ENCODE data around the gene SIRT7. TPM values are rescaled to one million over a fixed set of nuclear protein-coding genes. Genes with fewer than 3 reads are reported as not detected.
A peak's percentile ranks its signal among the peaks of the same experiment; 100 is the strongest.

The SIRT7 gene
- total RNA-seq, 1 experiment from 2014 or later: 78.3 TPM

DNA sequence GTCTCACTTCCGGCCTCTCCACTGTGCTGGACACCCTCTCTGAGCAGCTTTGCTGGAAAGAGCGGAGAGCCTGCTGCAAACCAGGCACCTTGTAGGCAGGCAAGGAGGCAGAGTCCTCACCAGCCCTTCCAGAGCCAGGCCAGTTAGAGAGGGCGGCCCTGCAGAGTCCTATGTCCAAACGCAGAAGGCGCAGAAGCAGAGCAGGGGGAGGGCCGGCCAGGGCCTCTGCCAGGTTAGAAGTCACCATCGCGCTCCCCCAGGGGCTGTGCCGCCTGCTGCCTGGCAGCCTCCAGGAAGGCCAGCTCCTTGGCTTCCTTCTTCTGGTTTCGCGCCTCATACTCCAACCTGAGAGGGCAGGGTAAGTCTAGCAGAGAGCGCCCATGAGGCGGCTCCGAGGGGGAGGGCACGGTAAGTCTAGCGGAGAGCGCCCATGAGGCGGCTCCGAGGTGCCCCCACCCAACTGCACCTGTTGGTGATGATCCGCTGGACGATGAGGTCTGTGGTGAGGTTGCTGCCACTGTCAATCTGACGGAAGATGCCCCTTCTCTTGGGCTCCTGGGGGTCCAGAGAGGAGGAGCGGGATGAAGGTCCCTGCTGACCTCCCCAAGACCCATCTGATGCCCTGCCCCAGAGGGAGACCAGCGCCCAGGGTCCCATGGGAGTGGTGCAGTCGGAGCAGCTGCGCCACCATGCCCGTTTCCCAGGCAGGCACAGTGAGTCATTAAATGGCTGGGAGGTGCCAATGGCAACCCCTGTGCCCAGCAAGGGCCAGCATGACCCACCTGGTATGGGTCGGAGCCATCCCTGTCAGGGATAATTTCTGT is 13.2 kb downstream of the SIRT7 start:
- no peak overlapping the region for H3K4me3 ChIP-seq
- no peaks in the 10 kb centered on the region for H4K20me1 ChIP-seq (ENCODE audit: insufficient read depth)
- H3K79me2 ChIP-seq (ENCODE audit: low read depth): no peaks in the 10 kb centered on the region
- H2AFZ ChIP-seq: no peak overlapping the region
- DNase-seq: no peak
- no peaks in the 10 kb centered on the region for H3K27me3 ChIP-seq (ENCODE audit: insufficient read depth, low read depth)
- ChIA-PET CTCF (no interaction called here), POLR2A (ENCODE audit: unreplicated experiment) (no interaction called here)
- no TSS peak for BruUV-seq (replicated peaks)
- TF ChIP-seq, protein P1, sequence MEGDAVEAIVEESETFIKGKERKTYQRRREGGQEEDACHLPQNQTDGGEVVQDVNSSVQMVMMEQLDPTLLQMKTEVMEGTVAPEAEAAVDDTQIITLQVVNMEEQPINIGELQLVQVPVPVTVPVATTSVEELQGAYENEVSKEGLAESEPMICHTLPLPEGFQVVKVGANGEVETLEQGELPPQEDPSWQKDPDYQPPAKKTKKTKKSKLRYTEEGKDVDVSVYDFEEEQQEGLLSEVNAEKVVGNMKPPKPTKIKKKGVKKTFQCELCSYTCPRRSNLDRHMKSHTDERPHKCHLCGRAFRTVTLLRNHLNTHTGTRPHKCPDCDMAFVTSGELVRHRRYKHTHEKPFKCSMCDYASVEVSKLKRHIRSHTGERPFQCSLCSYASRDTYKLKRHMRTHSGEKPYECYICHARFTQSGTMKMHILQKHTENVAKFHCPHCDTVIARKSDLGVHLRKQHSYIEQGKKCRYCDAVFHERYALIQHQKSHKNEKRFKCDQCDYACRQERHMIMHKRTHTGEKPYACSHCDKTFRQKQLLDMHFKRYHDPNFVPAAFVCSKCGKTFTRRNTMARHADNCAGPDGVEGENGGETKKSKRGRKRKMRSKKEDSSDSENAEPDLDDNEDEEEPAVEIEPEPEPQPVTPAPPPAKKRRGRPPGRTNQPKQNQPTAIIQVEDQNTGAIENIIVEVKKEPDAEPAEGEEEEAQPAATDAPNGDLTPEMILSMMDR (conservative IDR thresholded peaks at IDR 0.05): no peak
- no peak for TF ChIP-seq EZH2 (IDR thresholded peaks at IDR 0.05; ENCODE audit: low read depth)
- H3K9me3 ChIP-seq (ENCODE audit: insufficient read depth, low read depth): no peaks in the 10 kb centered on the region
- intact Hi-C loops (cut with micrococcal nuclease; ENCODE audit: unreplicated experiment): no loop called here
- H3K36me3 ChIP-seq (ENCODE audit: low read depth): no peaks in the 10 kb centered on the region
- H3K9me2 ChIP-seq (ENCODE audit: insufficient read depth): no peaks in the 10 kb centered on the region
- no peaks in the 10 kb centered on the region; the same call in 1 of the 2 replicates for H3F3A ChIP-seq (ENCODE audit: insufficient read depth, low read depth)
- no peak overlapping the region for H3K27ac ChIP-seq
- no peak overlapping the region for H3K4me2 ChIP-seq
- H3K4me1 ChIP-seq (replicated peaks; ENCODE audit: insufficient read depth): peaks cover 3% of the 10 kb centered on the region; the same call in 1 of the 2 replicates

DNA sequence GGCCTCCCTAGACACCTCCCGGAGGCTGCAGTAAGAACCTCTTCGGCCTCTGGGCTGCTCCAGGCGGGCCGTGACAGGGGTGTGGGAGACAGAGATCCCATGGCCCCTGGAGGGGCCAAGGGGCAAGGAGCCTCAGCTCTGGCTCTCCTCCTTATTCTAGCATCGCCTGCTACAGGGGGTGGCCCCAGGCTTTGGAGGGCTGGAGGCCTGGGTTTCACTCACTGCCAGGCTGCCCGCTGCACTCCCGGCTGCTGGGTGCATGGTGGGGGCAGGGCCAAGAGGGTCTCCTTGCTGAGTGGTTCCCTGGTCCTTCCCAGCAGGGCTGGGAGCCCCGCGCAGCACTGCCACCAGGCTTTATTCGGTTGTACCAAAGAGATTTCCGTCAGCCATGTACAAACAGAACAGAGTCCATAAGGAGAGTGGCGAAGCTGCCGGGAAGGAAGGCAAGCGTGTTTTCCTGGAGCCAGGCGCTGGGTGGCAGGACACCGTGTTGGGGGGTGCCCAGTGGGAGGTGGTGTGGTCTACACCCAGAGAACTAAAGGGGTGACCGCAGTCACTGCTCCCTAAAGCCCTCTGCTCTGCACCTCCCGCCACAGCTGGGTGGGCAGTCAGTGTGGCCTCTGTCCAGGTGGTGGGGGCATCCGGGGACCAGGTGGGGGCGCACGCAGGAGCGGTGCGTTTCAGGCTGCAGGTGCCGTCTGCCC is 13.9 kb downstream of the SIRT7 start:
- no peaks in the 10 kb centered on the region for H3K9me3 ChIP-seq (ENCODE audit: insufficient read depth, low read depth)
- no peaks in the 10 kb centered on the region for H3K9me2 ChIP-seq (ENCODE audit: insufficient read depth)
- peaks cover 4% of the 10 kb centered on the region; the same call in 1 of the 2 replicates for H3F3A ChIP-seq (ENCODE audit: insufficient read depth, low read depth)
- POLR2A ChIA-PET (ENCODE audit: unreplicated experiment): no interaction called here
- no peaks in the 10 kb centered on the region for H3K27me3 ChIP-seq (ENCODE audit: insufficient read depth, low read depth)
- H3K27ac ChIP-seq: no peak overlapping the region
- H3K36me3 ChIP-seq (ENCODE audit: low read depth): no peaks in the 10 kb centered on the region
- H3K4me3 ChIP-seq: no peak overlapping the region
- TF ChIP-seq EZH2 (IDR thresholded peaks at IDR 0.05; ENCODE audit: low read depth): no peak
- H3K4me2 ChIP-seq: no peak overlapping the region
- peaks cover 9% of the 10 kb centered on the region for H3K4me1 ChIP-seq (replicated peaks; ENCODE audit: insufficient read depth)
- DNase-seq: no peak
- H2AFZ ChIP-seq: no peak overlapping the region
- intact Hi-C loops (cut with micrococcal nuclease; ENCODE audit: unreplicated experiment): no loop called here
- CTCF ChIA-PET: no interaction called here
- no peaks in the 10 kb centered on the region for H3K79me2 ChIP-seq (ENCODE audit: low read depth)
- H4K20me1 ChIP-seq (ENCODE audit: insufficient read depth): no peaks in the 10 kb centered on the region
- BruUV-seq (replicated peaks): TSS peak; percentile 2

DNA sequence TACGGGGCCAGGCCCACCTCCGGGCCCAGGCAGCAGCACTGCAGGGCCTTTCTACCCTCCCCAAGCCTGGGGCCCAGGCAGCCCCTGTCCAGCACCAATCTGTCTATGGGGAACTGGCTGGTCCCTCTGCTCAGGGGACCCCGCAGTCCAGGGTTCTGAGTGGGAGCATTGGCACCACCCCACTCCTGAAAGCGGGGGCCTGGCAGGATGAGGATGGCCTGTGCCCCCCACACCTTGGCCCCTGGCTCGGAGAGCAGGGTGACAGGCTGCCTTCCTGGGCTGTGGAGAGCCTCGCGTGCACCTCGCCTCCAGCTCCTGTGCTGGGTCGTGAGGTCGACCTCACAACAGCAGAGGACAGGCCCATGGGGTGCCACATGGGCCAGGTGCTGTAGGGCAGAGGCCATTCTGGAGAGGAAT is 14.6 kb downstream of the SIRT7 start:
- Histone ChIP-seq H3K27ac (no peak overlapping the region), H3K4me3 (no peak overlapping the region), H3K27me3 (ENCODE audit: insufficient read depth, low read depth) (no peaks in the 10 kb centered on the region), H3K9me3 (ENCODE audit: insufficient read depth, low read depth) (no peaks in the 10 kb centered on the region), H3K4me1 (replicated peaks; ENCODE audit: insufficient read depth) (peaks cover 15% of the 10 kb centered on the region), H3K4me2 (no peak overlapping the region), H4K20me1 (ENCODE audit: insufficient read depth) (no peaks in the 10 kb centered on the region), H2AFZ (no peak overlapping the region), H3K36me3 (ENCODE audit: low read depth) (no peaks in the 10 kb centered on the region), H3K9me2 (ENCODE audit: insufficient read depth) (no peaks in the 10 kb centered on the region), H3F3A (ENCODE audit: insufficient read depth, low read depth) (peaks cover 10% of the 10 kb centered on the region; the same call in 1 of the 2 replicates), H3K79me2 (ENCODE audit: low read depth) (no peaks in the 10 kb centered on the region)
- ChIA-PET CTCF (no interaction called here), POLR2A (ENCODE audit: unreplicated experiment) (interaction anchor here (0.6 kb wide), 1 partner anchor 240 kb away, joined by 7 read pairs; no protein-coding TSS in a partner anchor)
- no peak for DNase-seq
- BruUV-seq (replicated peaks): no TSS peak
- TF ChIP-seq EZH2 (IDR thresholded peaks at IDR 0.05; ENCODE audit: low read depth): no peak
- TF ChIP-seq, protein P1 (conservative IDR thresholded peaks at IDR 0.05): no peak
- intact Hi-C loops (cut with micrococcal nuclease; ENCODE audit: unreplicated experiment): no loop called here
